ENCODE measurements around the gene WDPCP.
"Not testable (repeated sequence)": the region's sequence is repeated elsewhere in the genome, so short reads cannot be mapped to it uniquely, and the experiment has no call there.

The WDPCP gene

GRCh38 chr2:63590626-63591408, 2.5 kb upstream of the WDPCP start:
- DNase-seq (ENCODE audit: low read depth in 2 of 2, low spot score in 1 of 2): no peak

GRCh38 chr2:63589148-63589958, 1.1 kb upstream of the WDPCP start:
- DNase-seq (ENCODE audit: low read depth in 2 of 2, low spot score in 1 of 2): no peak

GRCh38 chr2:63587814-63588384, 378 bp downstream of the WDPCP start:
- peak in 1 of 2 donors; percentile 0 for DNase-seq (ENCODE audit: low read depth in 2 of 2, low spot score in 1 of 2)

GRCh38 chr2:63582873-63583272, 5.4 kb downstream of the WDPCP start:
- no peak for DNase-seq (ENCODE audit: low read depth in 2 of 2, low spot score in 1 of 2)

- no peak for DNase-seq (ENCODE audit: low read depth in 2 of 2, low spot score in 1 of 2)
These were observed 6.8 kb downstream of the WDPCP start for GRCh38 chr2:63581298-63581961.

- no peak for DNase-seq (ENCODE audit: low read depth in 2 of 2, low spot score in 1 of 2)
These were observed 7.5 kb downstream of the WDPCP start for GRCh38 chr2:63580651-63581297.

GRCh38 chr2:63578767-63579166, 9.5 kb downstream of the WDPCP start:
- no peak for DNase-seq (ENCODE audit: low read depth in 2 of 2, low spot score in 1 of 2)

GRCh38 chr2:63576546-63576945, 11.7 kb downstream of the WDPCP start:
- no peak for DNase-seq (ENCODE audit: low read depth in 2 of 2, low spot score in 1 of 2)

- not testable (repeated sequence) for DNase-seq (ENCODE audit: low read depth in 2 of 2, low spot score in 1 of 2)
These were observed 14.4 kb downstream of the WDPCP start for GRCh38 chr2:63573726-63574345.

- DNase-seq (ENCODE audit: low read depth in 2 of 2, low spot score in 1 of 2): not testable (repeated sequence)
These were observed 15.3 kb downstream of the WDPCP start for GRCh38 chr2:63573026-63573425.

- DNase-seq (ENCODE audit: low read depth in 2 of 2, low spot score in 1 of 2): no peak
These were observed 16.3 kb downstream of the WDPCP start for GRCh38 chr2:63572001-63572400.

GRCh38 chr2:63571291-63571690, 17.0 kb downstream of the WDPCP start:
- DNase-seq (ENCODE audit: low read depth in 2 of 2, low spot score in 1 of 2): no peak

- no peak for DNase-seq (ENCODE audit: low read depth in 2 of 2, low spot score in 1 of 2)
These were observed 18.5 kb downstream of the WDPCP start for GRCh38 chr2:63569740-63570139.

GRCh38 chr2:63562751-63563150, 25.5 kb downstream of the WDPCP start:
- DNase-seq (ENCODE audit: low read depth in 2 of 2, low spot score in 1 of 2): no peak

GRCh38 chr2:63558922-63559321, 29.4 kb downstream of the WDPCP start:
- not testable (repeated sequence) for DNase-seq (ENCODE audit: low read depth in 2 of 2, low spot score in 1 of 2)

GRCh38 chr2:63557819-63558218, 30.5 kb downstream of the WDPCP start:
- not testable (repeated sequence) for DNase-seq (ENCODE audit: low read depth in 2 of 2, low spot score in 1 of 2)

GRCh38 chr2:63555931-63556330, 32.3 kb downstream of the WDPCP start:
- DNase-seq (ENCODE audit: low read depth in 2 of 2, low spot score in 1 of 2): no peak

- DNase-seq (ENCODE audit: low read depth in 2 of 2, low spot score in 1 of 2): no peak
These were observed 33.0 kb downstream of the WDPCP start for GRCh38 chr2:63555299-63555698.

GRCh38 chr2:63553049-63553448, 35.2 kb downstream of the WDPCP start:
- DNase-seq (ENCODE audit: low read depth in 2 of 2, low spot score in 1 of 2): no peak

- DNase-seq (ENCODE audit: low read depth in 2 of 2, low spot score in 1 of 2): no peak
These were observed 43.3 kb downstream of the WDPCP start for GRCh38 chr2:63545023-63545422.

Measured in stimulated activated CD8-positive, alpha-beta memory T cell treated with anti-CD3 and anti-CD28 coated beads, Interleukin-4, amount 100 ng/mL, for 1 hour (primary cell).